Activated naive CD4-positive, alpha-beta T cell (primary cell): Measurements from ENCODE around the gene C2orf72.

Experiments used
- DNase-seq, 4 experiments: peaks; one replicate each; lab custom pipeline; 2025; lab: John Stamatoyannopoulos, UW

C2orf72 gene

DNA sequence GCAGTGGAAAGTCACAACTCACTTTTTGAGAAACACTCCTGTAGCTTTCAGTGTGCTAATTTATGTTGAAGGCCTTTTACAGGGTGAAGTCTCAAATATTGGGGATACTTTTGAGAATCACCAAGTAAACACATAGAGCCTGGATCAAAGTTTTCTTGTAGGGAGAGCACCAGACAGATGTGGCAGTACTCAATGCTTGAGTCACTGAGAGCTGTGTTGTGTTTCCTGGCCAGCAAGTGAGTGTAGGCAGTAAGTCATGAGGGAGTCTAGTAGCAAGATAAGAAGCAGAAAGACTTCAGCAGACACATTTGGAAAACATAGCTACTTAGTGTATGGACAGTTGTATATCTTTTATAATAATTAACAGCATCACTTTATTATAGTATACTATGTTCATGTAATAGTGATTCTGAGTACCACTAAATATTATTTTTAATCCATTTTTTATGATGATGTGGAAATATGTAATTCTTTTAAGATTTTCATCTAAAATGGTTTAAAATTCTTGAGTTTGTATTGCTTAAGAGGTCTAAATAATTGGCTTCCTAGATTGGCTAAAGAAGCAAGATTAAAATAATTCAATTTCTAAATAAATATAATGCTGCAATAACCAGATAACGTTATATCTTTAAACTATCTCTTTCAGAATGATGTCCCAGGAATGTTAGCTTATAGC lies 32.2 kb downstream of the C2orf72 start:
- no peak for DNase-seq

DNA sequence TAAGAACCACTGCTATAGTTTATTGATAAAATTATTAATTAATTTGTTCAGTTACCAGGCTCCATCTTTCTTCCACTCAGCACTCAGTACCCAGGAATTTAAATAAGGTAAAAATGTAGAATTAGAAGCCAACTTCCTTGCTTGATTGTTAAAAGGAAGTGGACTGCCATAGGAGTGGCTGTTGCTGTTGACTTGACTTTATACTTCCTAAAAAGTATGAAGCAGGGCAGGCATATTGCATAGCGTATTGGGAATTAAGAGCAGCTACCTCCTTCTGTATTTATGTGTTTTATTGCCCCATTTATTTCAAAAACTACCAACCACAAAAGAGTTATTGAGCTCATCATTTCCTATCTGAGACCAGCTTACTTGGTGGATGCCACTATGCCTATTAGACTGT lies 47.2 kb downstream of the C2orf72 start:
- DNase-seq = no peak

DNA sequence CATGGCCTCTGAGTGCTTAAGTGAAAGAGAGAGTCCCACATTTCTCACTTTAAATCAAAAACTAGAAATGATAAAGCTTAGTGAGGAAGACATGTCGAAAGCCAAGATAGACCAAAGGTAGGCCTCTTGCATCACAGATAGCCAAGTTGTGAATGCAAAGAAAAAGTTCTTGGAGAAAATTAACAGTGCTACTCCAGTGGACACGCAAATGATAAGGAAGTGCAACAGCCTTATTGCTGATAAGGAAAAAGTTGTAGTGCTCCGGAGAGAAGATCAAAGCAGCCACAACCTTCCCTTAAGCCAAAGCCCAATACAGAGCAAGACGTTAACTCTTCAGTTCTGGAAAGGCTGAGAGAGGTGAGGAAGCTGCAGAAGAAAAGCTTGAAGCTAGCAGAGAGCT lies 51.4 kb downstream of the C2orf72 start:
- no peak for DNase-seq

DNA sequence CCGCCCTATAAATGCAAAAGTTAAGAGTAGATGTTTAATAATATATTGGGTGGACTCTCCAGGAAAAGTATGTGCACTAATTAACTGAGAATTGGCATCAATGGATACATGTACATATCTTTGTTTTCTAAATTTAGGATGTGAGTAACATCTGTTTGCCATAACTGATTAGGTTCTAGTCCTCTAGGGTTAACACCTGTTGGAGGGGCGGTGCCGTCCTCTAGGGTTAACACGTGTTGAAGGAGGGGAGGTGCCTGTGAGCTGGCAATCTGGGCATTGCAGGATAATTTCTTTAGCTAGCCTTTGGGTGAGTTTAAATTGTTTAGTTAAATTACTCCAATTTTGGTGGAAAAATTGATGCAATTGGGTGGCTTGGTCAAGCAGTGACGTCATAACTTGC lies 56.6 kb downstream of the C2orf72 start:
- DNase-seq = no peak

DNA sequence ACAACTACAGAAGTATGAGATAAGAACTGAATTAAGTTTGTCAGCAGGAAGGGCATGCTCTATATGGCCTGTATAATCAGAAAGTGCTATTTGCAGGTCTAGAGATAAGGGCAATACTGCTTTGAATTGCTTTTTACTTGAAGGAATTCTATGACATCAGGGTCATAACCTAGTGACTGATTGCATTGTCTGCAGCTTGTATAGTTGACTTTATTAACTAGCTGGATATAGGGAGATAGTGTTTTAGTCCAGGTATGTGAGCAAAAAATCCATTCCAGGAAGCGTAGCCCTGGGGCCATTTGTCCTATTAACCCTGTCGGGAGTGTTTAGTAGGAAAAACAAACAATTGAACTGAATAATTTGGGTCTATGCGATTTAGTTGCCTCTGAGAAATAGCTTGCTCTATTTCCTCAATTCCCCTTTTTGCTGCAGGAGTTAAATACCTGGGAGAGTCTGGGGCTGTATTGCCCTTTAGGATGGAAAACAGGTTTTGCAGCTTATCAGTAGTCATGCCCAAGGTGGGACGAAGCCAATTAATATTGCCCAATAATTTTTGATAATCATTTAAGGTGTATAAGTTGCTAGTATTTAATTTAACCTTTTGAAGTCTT lies 57.5 kb downstream of the C2orf72 start:
- no peak for DNase-seq
